ENCODE data around the gene NAALADL1. TPM values are rescaled to one million over a fixed set of nuclear protein-coding genes. Genes with fewer than 3 reads are reported as not detected.
A peak's percentile ranks its signal among the peaks of the same experiment; 100 is the strongest.

Gene NAALADL1
- total RNA-seq, 1 donor, result 11.5 TPM

DNA sequence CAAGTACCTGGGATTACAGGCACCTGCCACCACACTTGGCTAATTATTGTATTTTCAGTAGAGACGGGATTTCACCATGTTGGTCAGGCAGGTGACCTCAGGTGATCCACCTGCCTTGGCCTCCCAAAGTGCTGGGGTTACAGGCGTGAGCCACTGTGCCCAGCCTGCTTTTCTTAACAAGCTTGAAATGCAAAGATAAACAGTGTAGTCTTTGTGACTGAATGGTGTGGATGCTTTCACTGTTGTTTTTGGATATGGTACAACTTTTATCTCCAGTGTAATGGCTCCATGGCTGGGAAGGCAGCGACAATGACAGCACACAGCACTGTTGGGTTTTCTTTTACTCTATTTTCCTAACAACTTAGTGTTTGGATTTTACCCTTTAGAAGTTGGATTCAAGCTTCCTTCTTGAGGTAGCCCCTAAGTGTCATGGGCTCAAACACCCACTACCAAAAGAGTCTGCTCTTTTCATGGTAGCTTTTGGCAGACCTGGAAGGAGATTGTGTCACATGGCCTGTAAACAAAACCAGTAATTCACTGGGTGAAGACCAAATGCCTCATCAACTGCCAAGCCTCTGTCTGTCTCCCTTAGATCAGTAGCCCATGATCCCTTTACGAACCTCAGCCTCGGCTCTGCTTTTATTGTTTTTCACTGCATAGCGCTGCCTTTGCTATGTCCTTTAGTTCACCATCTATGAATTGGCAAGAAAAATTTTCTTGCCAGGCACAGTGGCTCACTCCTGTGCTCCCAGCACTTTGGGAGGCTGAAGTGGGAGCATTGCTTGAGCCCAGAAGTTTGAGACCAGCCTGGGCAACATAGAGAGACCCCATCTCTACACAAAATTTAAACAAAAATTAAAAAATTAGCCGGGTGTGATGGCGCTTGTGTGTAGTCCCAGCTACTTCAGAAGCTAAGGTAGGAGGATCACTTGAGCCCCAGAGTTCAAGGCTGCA lies 44.1 kb upstream of the NAALADL1 start:
- peak; percentile 41 for DNase-seq (ENCODE audit: low read depth)

DNA sequence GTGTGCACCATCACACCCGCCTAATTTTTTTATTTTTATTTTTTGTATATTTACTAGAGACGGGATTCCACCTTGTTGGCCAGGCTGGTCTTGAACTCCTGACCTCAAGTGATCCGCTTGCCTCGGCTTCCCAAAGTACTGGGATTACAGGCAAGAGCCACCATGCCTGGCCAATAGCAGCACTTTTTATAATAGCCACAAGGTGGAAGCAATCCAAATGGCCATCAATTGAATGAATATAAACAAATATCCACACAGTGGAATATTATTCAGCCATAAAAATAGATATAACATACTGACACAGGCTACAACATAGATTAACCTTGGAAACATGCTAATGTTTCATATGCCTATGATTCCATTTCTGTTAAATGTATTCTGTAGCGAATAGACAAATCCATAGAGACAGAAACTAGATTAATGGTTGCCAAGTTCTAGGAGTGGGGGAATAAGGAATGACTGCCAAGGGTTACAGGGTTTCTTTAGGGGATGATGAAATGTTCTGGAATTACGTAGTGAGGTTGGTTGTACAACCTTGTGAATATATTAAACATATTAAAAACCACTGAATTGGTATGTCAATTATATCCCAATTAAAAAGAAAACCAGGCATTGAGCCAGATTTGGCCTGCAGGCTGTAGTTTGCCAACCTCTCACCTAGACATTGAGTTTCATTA lies 42.5 kb upstream of the NAALADL1 start:
- TF ChIP-seq, protein P1, sequence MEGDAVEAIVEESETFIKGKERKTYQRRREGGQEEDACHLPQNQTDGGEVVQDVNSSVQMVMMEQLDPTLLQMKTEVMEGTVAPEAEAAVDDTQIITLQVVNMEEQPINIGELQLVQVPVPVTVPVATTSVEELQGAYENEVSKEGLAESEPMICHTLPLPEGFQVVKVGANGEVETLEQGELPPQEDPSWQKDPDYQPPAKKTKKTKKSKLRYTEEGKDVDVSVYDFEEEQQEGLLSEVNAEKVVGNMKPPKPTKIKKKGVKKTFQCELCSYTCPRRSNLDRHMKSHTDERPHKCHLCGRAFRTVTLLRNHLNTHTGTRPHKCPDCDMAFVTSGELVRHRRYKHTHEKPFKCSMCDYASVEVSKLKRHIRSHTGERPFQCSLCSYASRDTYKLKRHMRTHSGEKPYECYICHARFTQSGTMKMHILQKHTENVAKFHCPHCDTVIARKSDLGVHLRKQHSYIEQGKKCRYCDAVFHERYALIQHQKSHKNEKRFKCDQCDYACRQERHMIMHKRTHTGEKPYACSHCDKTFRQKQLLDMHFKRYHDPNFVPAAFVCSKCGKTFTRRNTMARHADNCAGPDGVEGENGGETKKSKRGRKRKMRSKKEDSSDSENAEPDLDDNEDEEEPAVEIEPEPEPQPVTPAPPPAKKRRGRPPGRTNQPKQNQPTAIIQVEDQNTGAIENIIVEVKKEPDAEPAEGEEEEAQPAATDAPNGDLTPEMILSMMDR (IDR thresholded peaks at IDR 0.05; ENCODE audit: insufficient read depth, low read length), result no peak
- peak; percentile 61 for DNase-seq (ENCODE audit: low read depth)
- H3K4me3 ChIP-seq (ENCODE audit: low read depth, low read length), result no peak overlapping the region

More for the DNA sequence above, 44.1 kb upstream of the NAALADL1 start:
- TF ChIP-seq, protein P1 (IDR thresholded peaks at IDR 0.05; ENCODE audit: insufficient read depth, low read length), result no peak
- no peak overlapping the region for H3K4me3 ChIP-seq (ENCODE audit: low read depth, low read length)

DNA sequence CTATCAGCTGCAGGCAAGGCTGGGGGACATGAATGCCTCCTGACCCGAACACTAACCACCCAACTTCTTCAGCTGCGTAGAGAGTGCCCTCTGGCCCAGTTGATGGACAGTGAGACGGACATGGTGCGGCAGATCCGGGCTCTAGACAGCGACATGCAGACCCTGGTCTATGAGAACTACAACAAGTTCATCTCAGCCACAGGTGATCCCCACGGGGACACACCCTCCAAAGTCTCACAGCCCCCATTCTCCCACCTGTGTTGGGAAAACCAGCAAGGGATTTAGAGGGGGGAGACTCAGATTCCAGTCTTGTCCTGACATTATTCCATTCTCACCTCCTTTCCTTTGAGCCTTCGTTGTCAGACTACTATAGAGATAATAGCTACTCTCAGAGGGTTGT lies 38.6 kb upstream of the NAALADL1 start:
- TF ChIP-seq, protein P1 (IDR thresholded peaks at IDR 0.05; ENCODE audit: insufficient read depth, low read length), result no peak
- peak overlapping the region; percentile 90 for H3K4me3 ChIP-seq (ENCODE audit: low read depth, low read length)
- DNase-seq (ENCODE audit: low read depth), result no peak

DNA sequence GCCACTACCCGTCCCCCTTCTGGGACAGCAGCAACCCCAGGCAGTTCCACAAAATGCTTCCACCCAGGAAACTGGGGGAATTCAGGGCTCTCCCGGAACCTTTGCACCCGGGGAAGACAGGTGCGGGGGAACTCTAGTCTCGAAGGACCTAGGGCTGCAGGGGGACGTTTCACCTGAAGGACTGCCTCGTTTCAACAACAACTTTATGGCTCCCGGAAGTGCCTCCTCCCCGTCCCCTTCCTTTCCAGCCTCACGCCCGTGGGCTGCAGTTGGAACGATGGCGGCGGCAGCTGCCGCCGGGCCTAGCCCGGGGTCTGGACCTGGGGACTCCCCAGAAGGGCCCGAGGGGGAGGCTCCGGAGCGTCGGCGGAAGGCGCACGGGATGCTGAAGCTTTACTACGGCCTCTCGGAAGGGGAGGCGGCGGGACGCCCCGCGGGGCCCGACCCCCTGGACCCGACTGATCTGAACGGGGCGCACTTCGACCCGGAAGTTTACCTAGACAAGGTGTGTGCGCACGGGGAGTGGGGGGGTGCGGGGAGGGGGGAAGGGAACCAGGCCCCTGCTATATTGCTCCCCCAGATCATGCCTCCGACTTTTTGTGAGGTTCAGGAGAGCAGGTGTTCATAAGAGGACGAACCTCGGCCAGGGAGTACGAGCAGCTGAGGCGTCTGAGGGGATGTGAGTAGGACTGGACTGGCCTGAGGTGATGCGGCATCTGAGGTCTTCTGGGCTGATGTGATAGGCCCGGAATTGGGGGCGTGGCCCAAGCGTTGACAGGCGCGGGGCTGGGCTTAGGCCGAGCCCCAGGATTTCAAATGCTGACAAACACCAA lies 37.8 kb upstream of the NAALADL1 start, which contains the start of gene VPS51:
TSS of gene VPS51 (plus strand) at position 241 of the 833 bp plus-strand sequence. CDS start at position 278, 37 bp downstream.
- peak within 1 kb of the TSS; percentile 90 for H3K4me3 ChIP-seq (ENCODE audit: low read depth, low read length)
- TF ChIP-seq, protein P1 (IDR thresholded peaks at IDR 0.05; ENCODE audit: insufficient read depth, low read length), result no peak
- DNase-seq (ENCODE audit: low read depth), result peak; percentile 94

DNA sequence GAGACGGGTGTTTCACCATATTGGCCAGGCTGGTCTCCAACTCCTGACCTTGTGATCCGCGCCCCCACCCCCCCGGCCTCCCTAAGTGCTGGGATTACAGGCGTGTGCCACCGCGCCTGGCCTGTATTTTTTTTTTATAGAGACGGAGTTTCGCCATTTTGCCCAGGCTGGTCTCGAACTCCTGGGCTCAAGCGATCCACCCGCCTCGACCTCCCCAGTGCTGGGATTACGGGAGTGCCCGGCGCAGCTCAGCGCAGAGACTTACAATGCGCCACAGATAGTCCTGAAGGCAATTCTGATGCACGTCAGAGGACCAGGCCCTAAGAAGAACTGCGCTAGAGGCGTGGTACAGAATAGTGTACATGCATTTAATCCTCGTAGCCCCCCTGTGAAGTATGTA lies 37.1 kb upstream of the NAALADL1 start:
- no peak for DNase-seq (ENCODE audit: low read depth)
- peak overlapping the region; percentile 90 for H3K4me3 ChIP-seq (ENCODE audit: low read depth, low read length)
- TF ChIP-seq, protein P1 (IDR thresholded peaks at IDR 0.05; ENCODE audit: insufficient read depth, low read length), result no peak

DNA sequence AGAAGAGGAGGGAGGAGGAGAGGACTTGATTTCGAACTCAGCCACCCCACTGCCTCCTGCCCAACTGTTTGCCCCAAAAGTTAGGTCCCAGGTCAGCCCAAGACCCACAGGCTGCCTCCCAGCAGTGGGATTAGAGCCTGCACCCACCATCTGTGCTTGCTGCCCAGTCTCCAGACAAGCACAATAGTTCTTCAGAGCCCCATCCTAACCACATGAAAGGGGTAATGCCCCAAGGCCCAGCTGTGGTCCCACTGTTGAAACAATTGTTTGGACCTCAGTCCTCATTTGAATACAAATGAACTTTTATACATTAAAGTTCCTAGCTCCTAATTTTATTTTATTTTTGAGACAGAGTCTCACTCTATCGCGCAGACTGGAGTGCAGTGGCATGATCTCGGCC lies 32.3 kb upstream of the NAALADL1 start:
- no peak for DNase-seq (ENCODE audit: low read depth)
- TF ChIP-seq, protein P1 (IDR thresholded peaks at IDR 0.05; ENCODE audit: insufficient read depth, low read length), result no peak
- H3K4me3 ChIP-seq (ENCODE audit: low read depth, low read length), result no peak overlapping the region

Measured in fibroblast of the aortic adventitia (primary cell).